A673 (cell line): ENCODE data around the gene PTPN11.
"Not testable (repeated sequence)": the region's sequence is repeated elsewhere in the genome, so short reads cannot be mapped to it uniquely, and the experiment has no call there.

Source experiments
- CTCF ChIP-seq: fragments of 300-800, 200-600 bp; sonication (generic); conservative IDR thresholded peaks from 2 replicates; pipeline ENCODE4 v1.5.1; 2017; ENCODE audit warnings: low read depth, mild to moderate bottlenecking, antibody characterized with exemption, low read length, moderate library complexity, mixed read lengths
- EZH2 ChIP-seq: fragments of 200-600 bp; sonication (generic); IDR thresholded peaks from 2 replicates; pipeline ENCODE4 v1.6.1; 2017; ENCODE audit warnings: borderline replicate concordance, low read depth, mild to moderate bottlenecking, mixed read lengths, antibody characterized with exemption, low read length; ENCODE audit not compliant: poor library complexity, severe bottlenecking

DNA sequence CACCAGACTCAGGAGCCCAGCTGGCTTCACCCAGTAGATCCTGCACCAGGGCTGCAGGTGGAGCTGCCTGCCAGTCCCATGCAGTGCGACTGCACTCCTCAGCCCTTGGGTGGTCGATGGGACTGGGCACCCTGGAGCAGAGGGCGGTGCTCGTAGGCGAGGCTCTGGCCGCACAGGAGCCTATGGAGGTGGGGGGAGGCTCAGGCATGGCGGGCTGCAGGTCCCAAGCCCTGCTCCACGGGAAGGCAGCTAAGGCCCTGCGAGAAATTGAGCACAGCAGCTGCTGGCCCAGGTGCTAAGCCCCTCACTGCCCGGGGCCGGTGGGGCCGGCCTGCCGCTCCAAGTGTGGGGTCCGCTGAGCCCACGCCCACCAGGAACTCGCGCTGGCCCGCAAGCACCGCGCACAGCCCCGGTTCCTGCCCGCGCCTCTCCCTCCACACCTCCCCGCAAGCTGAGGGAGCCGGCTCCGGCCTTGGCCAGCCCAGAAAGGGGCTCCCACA is 101.1 kb downstream of the PTPN11 start:
- TF ChIP-seq CTCF, EZH2: not testable (repeated sequence)
